ENCODE results near the gene COMMD3. TPM values are rescaled to one million over a fixed set of nuclear protein-coding genes. Genes with fewer than 3 reads are reported as not detected.
A peak's percentile ranks its signal among the peaks of the same experiment; 100 is the strongest.
"Not testable (repeated sequence)": the region's sequence is repeated elsewhere in the genome, so short reads cannot be mapped to it uniquely, and the experiment has no call there.

COMMD3 gene
- total and polyA plus RNA-seq, 4 experiments from 2014 or later, result 67.9 to 88.1 (median 69.8) TPM

DNA sequence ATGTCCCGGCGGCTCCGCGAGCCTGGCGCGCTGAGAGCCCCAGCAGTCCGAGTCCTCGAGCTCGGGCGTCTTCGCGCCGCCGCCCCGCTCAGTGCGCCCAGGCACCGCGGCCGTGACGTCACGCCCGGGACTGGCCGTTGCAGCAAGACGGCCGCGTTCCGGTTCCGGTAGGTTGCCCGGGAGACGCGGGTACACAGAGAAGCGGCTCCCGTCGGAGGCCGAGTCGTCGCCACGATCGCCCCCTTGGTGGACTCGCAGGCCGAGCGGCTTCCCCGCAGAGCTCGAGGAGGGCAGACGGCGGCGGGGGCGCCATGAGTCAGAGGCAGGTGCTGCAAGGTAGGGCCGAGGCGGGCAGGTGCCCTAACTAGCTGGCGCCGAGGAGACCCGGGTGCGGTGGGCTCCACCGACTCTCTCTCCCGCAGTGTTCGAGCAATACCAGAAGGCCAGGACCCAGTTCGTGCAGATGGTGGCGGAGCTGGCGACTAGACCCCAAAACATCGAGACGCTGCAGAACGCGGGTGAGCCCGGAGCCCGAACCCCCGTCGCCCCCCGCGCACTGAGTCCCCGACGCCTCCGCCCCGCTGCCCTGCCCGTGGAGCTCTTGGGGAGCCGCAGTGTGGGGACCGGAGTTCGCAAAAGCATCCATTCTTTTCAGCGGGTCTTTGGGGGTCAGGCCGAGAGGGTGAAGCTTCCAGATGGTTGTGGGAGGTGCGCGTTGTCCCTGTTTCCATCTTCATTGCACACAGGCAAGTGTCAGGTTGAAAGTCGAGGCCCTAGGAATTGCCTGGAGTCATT, 29.3 kb downstream of the COMMD3 start, which contains the start of gene SPAG6:
TSS of gene SPAG6 (plus strand) at position 196 of the 795 bp plus-strand sequence. CDS start at position 312, 116 bp downstream.
- peaks cover 37 to 45% of the 10 kb centered on the region in 2 donors for H3K27me3 Mint-ChIP-seq
- POLR2A ChIA-PET (ENCODE audit: partially characterized antibody), result interaction anchor here (1.7 to 2.0 kb wide), 2 partner anchors 8 to 116 kb away, joined by 4 to 6 read pairs; no protein-coding TSS in a partner anchor
- peak in 2 of 5 donors; percentile 26 to 43 for DNase-seq
- H3K4me1 Mint-ChIP-seq, result peaks cover 6 to 25% (median 14%) of the 10 kb centered on the region in 4 donors
- H3K4me3 Mint-ChIP-seq, result peak within 1 kb of the TSS; percentile 28 to 70 (median 56)
- intact Hi-C loops (cut with micrococcal nuclease), result no loop called here
- Histone ChIP-seq H3K27ac (ENCODE audit: low read depth, low read length) (no peak within 1 kb of the TSS), H3K9me3 (ENCODE audit: control insufficient read depth in 1 of 2, low read length in 2 of 2) (no peaks in the 10 kb centered on the region), H3K4me1 (ENCODE audit: insufficient read depth, low read length) (peaks cover 6% of the 10 kb centered on the region), H3K4me3 (ENCODE audit: low read length in 2 of 2) (no peak within 1 kb of the TSS), H3K27me3 (ENCODE audit: insufficient read depth, low read length) (peaks cover 54% of the 10 kb centered on the region), H3K36me3 (ENCODE audit: insufficient read depth, low read length) (no peaks in the 10 kb centered on the region)
- peaks cover 0 to 27% (median 17%) of the 10 kb centered on the region in 8 donors for H3K9me3 Mint-ChIP-seq
- peak within 1 kb of the TSS in 6 of 7 donors; percentile 7 to 90 (median 82) for H3K27ac Mint-ChIP-seq
- CTCF ChIA-PET (ENCODE audit: partially characterized antibody), result no interaction called here
- peaks cover 0 to 5% of the 10 kb centered on the region in 2 donors for H3K36me3 Mint-ChIP-seq

DNA sequence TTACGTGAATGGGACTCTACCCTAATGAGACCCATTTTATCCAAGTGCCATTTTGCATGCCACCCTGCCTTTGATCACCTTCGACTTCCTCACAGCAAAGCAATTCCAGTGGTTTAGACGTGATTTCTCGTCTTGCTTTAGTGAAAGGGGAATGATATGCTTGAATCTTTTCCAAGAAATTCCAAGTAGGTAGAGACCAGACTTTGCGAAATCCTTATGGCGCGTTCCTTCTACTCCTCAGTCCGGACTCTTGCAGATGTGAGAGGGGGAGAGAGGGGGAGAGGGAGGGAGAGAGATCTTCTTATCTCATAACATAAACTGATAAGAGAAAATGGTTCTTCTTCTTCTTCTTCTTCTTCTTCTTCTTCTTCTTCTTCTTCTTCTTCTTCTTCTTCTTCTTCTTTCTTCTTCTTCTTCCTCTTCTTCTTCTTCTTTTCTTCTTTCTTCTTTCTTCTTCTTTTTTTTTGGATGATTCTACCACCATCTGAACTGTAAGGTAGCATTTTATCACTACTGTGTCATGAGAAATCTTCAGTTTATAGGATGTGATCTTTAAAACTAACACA, 30.0 kb downstream of the COMMD3 start:
- ChIA-PET POLR2A (ENCODE audit: partially characterized antibody) (interaction anchor here (2.0 kb wide), 1 partner anchor 117 kb away, joined by 6 read pairs; no protein-coding TSS in a partner anchor), CTCF (ENCODE audit: partially characterized antibody) (no interaction called here)
- Mint-ChIP-seq H3K9me3 (peaks cover 0 to 27% (median 17%) of the 10 kb centered on the region in 8 donors), H3K27ac (peak overlapping the region in 6 of 7 donors; percentile 7 to 84 (median 58)), H3K36me3 (peaks cover 0 to 4% of the 10 kb centered on the region in 2 donors), H3K27me3 (peaks cover 37 to 45% of the 10 kb centered on the region in 2 donors), H3K4me3 (peak overlapping the region; percentile 20 to 70 (median 46)), H3K4me1 (peaks cover 6 to 24% (median 14%) of the 10 kb centered on the region in 4 donors)
- no peak overlapping the region for H3K27ac ChIP-seq (ENCODE audit: low read depth, low read length)
- H3K9me3 ChIP-seq (ENCODE audit: control insufficient read depth in 1 of 2, low read length in 2 of 2), result no peaks in the 10 kb centered on the region
- no peaks in the 10 kb centered on the region for H3K36me3 ChIP-seq (ENCODE audit: insufficient read depth, low read length)
- H3K27me3 ChIP-seq (ENCODE audit: insufficient read depth, low read length), result peaks cover 51% of the 10 kb centered on the region
- H3K4me3 ChIP-seq (ENCODE audit: low read length in 2 of 2), result no peak overlapping the region
- DNase-seq, result no peak
- intact Hi-C loops (cut with micrococcal nuclease), result no loop called here
- peaks cover 3% of the 10 kb centered on the region for H3K4me1 ChIP-seq (ENCODE audit: insufficient read depth, low read length)

DNA sequence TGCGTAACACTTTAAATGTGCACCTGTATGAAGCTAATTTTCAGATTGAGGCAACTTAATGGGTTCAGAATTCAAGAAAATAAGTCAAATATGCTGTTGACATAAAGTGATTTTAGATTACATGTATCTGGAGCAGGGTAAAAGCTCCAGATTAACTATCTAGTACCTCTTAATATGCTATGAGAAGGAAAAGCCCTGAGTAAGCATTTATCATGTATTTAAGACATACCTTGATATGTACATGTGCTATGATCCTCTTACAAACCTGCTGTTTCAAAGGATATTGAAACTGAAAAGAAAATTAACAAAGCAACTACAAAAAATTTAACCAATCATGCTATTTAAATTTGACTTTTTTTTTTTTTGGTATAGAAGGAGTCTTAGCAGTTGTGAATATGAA, 33.6 kb downstream of the COMMD3 start:
- Mint-ChIP-seq H3K9me3 (peaks cover 0 to 13% (median 9%) of the 10 kb centered on the region in 8 donors), H3K36me3 (peaks cover 0 to 2% of the 10 kb centered on the region in 2 donors), H3K27me3 (peaks cover 16 to 19% of the 10 kb centered on the region in 2 donors), H3K4me1 (peaks cover 0 to 9% (median 6%) of the 10 kb centered on the region in 4 donors), H3K27ac (no peak overlapping the region), H3K4me3 (no peak overlapping the region)
- intact Hi-C loops (cut with micrococcal nuclease), result no loop called here
- Histone ChIP-seq H3K4me3 (ENCODE audit: low read length in 2 of 2) (no peak overlapping the region), H3K36me3 (ENCODE audit: insufficient read depth, low read length) (no peaks in the 10 kb centered on the region), H3K4me1 (ENCODE audit: insufficient read depth, low read length) (no peaks in the 10 kb centered on the region), H3K27ac (ENCODE audit: low read depth, low read length) (no peak overlapping the region), H3K9me3 (ENCODE audit: control insufficient read depth in 1 of 2, low read length in 2 of 2) (no peaks in the 10 kb centered on the region), H3K27me3 (ENCODE audit: insufficient read depth, low read length) (peaks cover 17% of the 10 kb centered on the region)
- ChIA-PET POLR2A (ENCODE audit: partially characterized antibody) (interaction anchor here (1.2 kb wide), 1 partner anchor 9 kb away, joined by 6 read pairs; no protein-coding TSS in a partner anchor), CTCF (ENCODE audit: partially characterized antibody) (interaction anchor here (1.0 to 1.3 kb wide), 2 partner anchors 10 to 639 kb away, joined by 3 to 4 read pairs; no protein-coding TSS in a partner anchor)
- DNase-seq, result no peak

GRCh38 chr10:22351131-22351703, 35.0 kb downstream of the COMMD3 start:
- no peaks in the 10 kb centered on the region for H3K36me3 ChIP-seq (ENCODE audit: insufficient read depth, low read length)
- no peaks in the 10 kb centered on the region for H3K9me3 ChIP-seq (ENCODE audit: control insufficient read depth in 1 of 2, low read length in 2 of 2)
- H3K27ac Mint-ChIP-seq, result no peak overlapping the region
- ChIA-PET CTCF (ENCODE audit: partially characterized antibody) (no interaction called here), POLR2A (ENCODE audit: partially characterized antibody) (no interaction called here)
- peaks cover 0 to 2% of the 10 kb centered on the region in 2 donors for H3K36me3 Mint-ChIP-seq
- peaks cover 3% of the 10 kb centered on the region for H3K27me3 ChIP-seq (ENCODE audit: insufficient read depth, low read length)
- no peak for DNase-seq
- no peak overlapping the region for H3K4me3 Mint-ChIP-seq
- no peaks in the 10 kb centered on the region for H3K4me1 ChIP-seq (ENCODE audit: insufficient read depth, low read length)
- intact Hi-C loops (cut with micrococcal nuclease), result no loop called here
- no peak overlapping the region for H3K4me3 ChIP-seq (ENCODE audit: low read length in 2 of 2)
- no peak overlapping the region for H3K27ac ChIP-seq (ENCODE audit: low read depth, low read length)
- peaks cover 9 to 10% of the 10 kb centered on the region in 2 donors for H3K27me3 Mint-ChIP-seq
- H3K4me1 Mint-ChIP-seq, result peaks cover 0 to 3% (median 0%) of the 10 kb centered on the region in 4 donors
- H3K9me3 Mint-ChIP-seq, result peaks cover 0 to 4% (median 3%) of the 10 kb centered on the region in 8 donors

DNA sequence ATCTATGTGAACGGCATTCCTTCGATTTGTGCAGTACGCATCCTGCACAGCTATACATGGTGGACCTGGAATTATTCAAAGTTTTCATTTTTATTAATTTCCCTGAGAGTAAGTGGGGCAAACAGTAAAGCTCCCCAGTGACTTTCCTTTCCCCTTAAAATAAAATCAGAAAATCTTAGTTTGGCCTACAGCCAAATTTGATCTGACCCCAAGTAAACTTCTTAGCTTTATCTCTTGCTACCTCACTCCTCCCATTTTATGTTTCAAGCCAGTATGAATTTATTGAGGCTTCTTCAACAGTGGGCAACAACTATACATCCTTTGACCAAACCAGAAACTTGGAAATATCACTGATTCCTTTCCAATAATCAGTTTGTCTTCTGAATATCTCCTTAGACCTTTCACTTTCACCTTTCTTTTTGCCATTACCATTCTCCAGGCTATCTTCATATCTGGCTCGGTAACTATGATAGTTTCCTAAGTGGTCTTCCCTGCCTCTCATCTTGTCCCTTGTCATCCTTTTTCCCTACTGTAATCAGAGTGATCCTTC, 40.2 kb downstream of the COMMD3 start:
- POLR2A ChIA-PET (ENCODE audit: partially characterized antibody), result interaction anchor here (1.2 kb wide), 1 partner anchor 81 kb away, joined by 3 read pairs; no protein-coding TSS in a partner anchor
- H3K27me3 Mint-ChIP-seq, result peaks cover under 1 to 2% of the 10 kb centered on the region in 2 donors
- no peak overlapping the region for H3K27ac Mint-ChIP-seq
- no peak overlapping the region for H3K27ac ChIP-seq (ENCODE audit: low read depth, low read length)
- no peaks in the 10 kb centered on the region for H3K4me1 Mint-ChIP-seq
- H3K4me3 Mint-ChIP-seq, result no peak overlapping the region
- CTCF ChIA-PET (ENCODE audit: partially characterized antibody), result no interaction called here
- H3K9me3 Mint-ChIP-seq, result no peaks in the 10 kb centered on the region
- intact Hi-C loops (cut with micrococcal nuclease), result no loop called here
- H3K36me3 Mint-ChIP-seq, result no peaks in the 10 kb centered on the region
- H3K9me3 ChIP-seq (ENCODE audit: control insufficient read depth in 1 of 2, low read length in 2 of 2), result no peaks in the 10 kb centered on the region
- H3K4me3 ChIP-seq (ENCODE audit: low read length in 2 of 2), result no peak overlapping the region
- H3K27me3 ChIP-seq (ENCODE audit: insufficient read depth, low read length), result no peaks in the 10 kb centered on the region
- DNase-seq, result no peak
- no peaks in the 10 kb centered on the region for H3K36me3 ChIP-seq (ENCODE audit: insufficient read depth, low read length)
- no peaks in the 10 kb centered on the region for H3K4me1 ChIP-seq (ENCODE audit: insufficient read depth, low read length)

DNA sequence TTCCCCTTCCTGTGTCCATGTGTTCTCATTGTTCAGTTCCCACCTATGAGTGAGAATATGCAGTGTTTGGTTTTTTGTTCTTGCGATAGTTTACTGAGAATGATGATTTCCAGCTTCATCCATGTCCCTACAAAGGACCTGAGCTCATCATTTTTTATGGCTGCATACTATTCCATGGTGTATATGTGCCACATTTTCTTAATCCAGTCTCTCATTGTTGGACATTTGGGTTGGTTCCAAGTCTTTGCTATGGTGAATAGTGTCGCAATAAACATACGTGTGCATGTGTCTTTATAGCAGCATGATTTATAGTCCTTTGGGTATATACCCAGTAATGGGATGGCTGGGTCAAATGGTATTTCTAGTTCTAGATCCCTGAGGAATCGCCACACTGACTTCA, 41.6 kb downstream of the COMMD3 start:
- H3K4me1 Mint-ChIP-seq; H3K36me3 ChIP-seq (ENCODE audit: insufficient read depth, low read length); H3K4me3 Mint-ChIP-seq; H3K27me3 Mint-ChIP-seq; CTCF ChIA-PET (ENCODE audit: partially characterized antibody); H3K27ac Mint-ChIP-seq; H3K27ac ChIP-seq (ENCODE audit: low read depth, low read length); H3K9me3 Mint-ChIP-seq; H3K9me3 ChIP-seq (ENCODE audit: control insufficient read depth in 1 of 2, low read length in 2 of 2); H3K36me3 Mint-ChIP-seq; H3K4me3 ChIP-seq (ENCODE audit: low read length in 2 of 2); POLR2A ChIA-PET (ENCODE audit: partially characterized antibody); DNase-seq; H3K4me1 ChIP-seq (ENCODE audit: insufficient read depth, low read length); intact Hi-C loops (cut with micrococcal nuclease); H3K27me3 ChIP-seq (ENCODE audit: insufficient read depth, low read length): not testable (repeated sequence)

GRCh38 chr10:22363305-22363704, 47.1 kb downstream of the COMMD3 start:
- Histone ChIP-seq H3K27ac (ENCODE audit: low read depth, low read length) (no peak overlapping the region), H3K4me1 (ENCODE audit: insufficient read depth, low read length) (no peaks in the 10 kb centered on the region), H3K9me3 (ENCODE audit: control insufficient read depth in 1 of 2, low read length in 2 of 2) (no peaks in the 10 kb centered on the region), H3K27me3 (ENCODE audit: insufficient read depth, low read length) (no peaks in the 10 kb centered on the region), H3K36me3 (ENCODE audit: insufficient read depth, low read length) (no peaks in the 10 kb centered on the region), H3K4me3 (ENCODE audit: low read length in 2 of 2) (no peak overlapping the region)
- Mint-ChIP-seq H3K4me1 (peaks cover 0 to 3% (median 0%) of the 10 kb centered on the region in 4 donors), H3K27ac (no peak overlapping the region), H3K36me3 (no peaks in the 10 kb centered on the region), H3K27me3 (peaks cover 1 to 10% of the 10 kb centered on the region in 2 donors), H3K4me3 (no peak overlapping the region), H3K9me3 (no peaks in the 10 kb centered on the region)
- CTCF ChIA-PET (ENCODE audit: partially characterized antibody), result no interaction called here
- POLR2A ChIA-PET (ENCODE audit: partially characterized antibody), result no interaction called here
- intact Hi-C loops (cut with micrococcal nuclease), result no loop called here
- no peak for DNase-seq
